Measurements from ENCODE around the gene MCF2L2.
"Not testable (repeated sequence)": the region's sequence is repeated elsewhere in the genome, so short reads cannot be mapped to it uniquely, and the experiment has no call there.

MCF2L2 gene

DNA sequence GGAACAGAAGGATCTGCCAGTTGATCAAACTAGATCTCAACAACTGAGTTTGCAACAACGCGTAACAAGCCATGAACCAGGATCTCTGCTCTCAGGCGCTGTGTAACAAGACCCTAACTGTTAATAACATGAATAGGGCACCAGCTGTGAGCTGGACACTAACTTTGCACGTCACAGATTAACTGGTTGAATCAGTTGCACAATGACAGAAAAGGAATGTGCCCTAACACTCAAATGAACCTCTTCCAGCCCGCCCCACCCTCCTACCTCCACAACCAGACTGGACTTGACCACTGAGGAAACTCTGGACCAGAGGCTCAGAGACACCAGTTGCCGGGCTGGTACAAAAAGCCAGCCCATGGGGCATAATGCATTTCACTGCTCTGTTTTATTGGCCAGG is 34.3 kb downstream of the MCF2L2 start:
- no peak for DNase-seq

DNA sequence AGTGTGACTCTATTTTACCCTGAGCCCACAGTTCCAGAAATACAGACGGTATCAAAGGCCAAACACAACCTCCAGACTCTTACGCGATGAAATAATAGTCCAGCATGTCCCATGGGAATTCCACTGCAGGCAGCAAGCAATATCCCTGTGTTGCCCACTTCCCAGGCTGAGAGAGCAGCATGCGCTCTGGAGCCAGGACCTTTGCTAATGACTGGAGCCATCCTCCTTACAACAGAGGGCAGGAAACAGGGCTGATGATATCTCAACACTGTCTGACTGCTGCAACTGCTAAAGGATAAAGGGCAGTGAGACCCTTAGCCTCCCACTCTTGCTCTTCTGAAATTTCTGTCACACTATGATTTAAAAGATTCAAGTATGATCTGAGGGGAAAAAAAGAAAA is 34.8 kb downstream of the MCF2L2 start:
- no peak for DNase-seq

DNA sequence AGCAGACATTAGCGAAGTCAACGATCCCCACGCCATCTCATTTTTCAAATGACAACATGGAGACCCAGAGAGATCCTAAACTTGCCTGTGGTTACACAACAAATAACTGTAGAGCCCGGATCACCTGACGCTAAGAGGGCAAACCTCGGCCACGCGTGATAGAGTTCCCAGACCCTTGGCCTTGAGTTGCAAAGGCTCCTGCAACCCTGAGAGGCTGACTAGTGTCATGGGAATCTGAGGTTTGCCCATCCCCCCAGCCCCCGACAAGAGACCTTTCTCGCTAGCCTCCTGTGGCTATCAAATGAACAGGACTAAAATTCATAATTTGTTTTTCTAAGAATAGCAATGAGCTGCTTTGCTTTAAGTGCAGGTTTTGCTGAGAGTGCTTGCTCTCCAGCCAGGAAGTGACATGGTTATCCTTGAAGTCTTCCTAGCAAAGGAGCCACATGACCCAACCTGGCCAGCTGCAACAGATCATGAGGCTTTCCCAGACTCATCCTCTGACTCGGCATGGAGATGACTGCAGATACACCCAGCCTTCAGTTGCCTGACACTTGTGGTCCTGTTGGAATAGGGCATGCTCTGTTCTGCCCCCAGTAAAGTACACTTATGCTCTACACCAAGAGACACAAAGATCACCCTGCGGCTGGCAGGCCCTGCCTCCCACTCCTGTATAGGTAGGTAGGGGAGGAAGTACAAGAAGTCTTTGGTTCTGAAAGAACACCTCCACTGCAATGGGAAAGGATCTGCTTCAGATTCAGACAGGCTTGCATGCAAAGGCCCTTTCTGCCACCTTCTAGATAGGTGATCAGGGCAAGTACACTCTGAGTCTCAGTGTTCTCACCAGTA is 36.0 kb downstream of the MCF2L2 start:
- no peak for DNase-seq

DNA sequence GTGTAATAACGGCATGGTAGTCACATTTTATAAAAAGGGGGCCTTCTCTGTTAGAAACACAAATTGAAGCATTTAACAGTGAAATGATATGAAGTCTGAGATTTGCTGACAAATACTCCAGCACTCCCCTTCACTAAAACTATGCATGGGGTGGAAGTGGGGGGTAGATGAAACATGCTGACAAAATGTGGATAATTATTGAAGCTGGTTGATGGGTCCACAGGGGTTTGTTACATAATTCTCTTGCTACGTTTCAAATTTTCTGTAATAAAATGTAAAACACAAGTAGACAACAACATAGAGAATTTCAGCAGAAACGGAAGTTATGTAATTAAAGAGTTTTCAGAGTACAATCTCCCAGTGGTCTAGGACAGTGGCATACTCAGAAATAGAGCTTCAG is 37.0 kb downstream of the MCF2L2 start:
- no peak for DNase-seq

DNA sequence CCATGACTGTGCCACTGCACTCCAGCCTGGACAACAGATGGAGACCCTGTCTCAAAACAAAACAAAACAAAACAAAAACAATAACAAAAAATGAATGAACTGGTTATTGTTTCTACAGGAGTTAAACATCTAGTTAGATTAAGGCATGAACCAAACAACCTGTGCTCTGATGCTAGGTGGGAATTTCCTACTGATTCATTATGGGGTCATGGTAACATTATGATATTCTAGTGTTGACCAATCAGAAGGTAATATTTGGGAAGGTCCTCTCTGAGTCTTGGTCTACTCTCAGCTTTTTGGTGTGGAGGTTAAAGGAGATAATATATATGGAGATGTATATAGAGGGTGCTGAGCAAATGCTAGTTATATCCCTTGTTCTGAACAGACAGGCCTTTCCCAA is 37.6 kb downstream of the MCF2L2 start:
- DNase-seq, result no peak

DNA sequence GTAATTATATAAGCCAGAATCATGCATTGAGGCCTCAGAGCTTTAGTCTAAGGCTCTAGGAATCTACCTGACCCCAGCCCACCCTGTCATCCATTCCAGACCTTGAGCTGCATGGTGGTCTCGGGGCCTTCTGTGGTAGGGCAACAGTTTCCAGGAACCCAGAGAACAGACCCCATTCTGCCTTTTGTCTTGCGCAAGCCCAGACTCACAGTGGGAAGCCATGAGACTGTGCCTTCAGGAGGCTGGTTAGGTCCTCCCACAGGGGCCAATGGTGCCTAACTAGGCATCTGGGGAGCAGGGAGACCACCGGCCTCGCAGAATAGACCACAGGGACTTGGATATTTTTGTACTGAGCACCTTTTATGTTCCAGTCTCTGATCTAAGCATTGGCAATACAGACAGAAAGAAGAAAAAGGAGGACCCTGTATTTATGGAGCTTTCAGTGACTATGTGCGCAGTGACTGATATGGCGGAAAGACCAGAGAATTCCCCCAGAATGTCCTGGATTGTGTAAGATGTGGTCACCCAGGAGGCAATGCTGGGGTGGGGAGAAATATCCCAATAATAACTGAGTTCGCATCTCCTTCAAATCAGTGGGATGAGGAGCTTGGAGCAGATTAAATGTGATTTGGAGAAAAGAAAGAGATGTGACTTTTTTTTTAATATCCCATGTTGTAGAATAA is 40.1 kb downstream of the MCF2L2 start:
- no peak for DNase-seq

DNA sequence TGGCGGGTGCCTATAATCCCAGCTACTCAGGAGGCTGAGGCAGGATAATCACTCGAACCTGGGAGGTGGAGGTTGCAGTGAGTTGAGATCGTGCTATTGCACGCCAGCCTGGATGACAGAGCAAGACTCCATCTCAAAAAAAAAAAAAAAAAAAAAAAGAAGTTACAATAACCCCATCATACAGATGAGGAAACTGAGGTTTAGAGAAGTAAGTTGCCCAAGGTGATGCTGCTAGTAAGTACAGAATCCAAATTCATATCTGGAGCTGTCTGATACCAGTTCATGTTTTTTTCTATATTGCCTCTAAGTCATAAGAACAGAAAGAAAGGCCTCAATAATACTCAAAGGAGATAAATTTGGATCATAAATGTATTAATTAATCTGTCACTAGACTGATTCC is 40.6 kb downstream of the MCF2L2 start:
- DNase-seq, result no peak

DNA sequence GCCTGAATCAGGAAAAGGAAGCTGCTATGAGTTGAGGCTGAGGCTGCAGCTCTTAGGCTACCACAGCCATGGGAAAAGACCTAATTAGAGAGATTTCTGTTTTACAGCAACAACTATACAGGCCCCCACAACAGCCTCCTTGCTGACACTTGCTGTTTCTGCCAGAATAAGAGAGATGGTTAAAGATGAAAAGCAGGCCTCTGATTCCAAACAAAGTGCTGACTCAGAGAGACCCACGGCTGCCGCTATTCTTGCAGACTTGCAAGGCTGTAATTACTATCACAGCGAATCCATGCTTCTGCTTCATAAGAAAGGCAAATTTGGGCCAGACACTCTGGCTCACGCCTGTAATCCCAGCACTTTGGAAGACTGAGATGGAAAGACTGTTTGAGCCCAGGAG is 41.8 kb downstream of the MCF2L2 start:
- DNase-seq, result no peak

DNA sequence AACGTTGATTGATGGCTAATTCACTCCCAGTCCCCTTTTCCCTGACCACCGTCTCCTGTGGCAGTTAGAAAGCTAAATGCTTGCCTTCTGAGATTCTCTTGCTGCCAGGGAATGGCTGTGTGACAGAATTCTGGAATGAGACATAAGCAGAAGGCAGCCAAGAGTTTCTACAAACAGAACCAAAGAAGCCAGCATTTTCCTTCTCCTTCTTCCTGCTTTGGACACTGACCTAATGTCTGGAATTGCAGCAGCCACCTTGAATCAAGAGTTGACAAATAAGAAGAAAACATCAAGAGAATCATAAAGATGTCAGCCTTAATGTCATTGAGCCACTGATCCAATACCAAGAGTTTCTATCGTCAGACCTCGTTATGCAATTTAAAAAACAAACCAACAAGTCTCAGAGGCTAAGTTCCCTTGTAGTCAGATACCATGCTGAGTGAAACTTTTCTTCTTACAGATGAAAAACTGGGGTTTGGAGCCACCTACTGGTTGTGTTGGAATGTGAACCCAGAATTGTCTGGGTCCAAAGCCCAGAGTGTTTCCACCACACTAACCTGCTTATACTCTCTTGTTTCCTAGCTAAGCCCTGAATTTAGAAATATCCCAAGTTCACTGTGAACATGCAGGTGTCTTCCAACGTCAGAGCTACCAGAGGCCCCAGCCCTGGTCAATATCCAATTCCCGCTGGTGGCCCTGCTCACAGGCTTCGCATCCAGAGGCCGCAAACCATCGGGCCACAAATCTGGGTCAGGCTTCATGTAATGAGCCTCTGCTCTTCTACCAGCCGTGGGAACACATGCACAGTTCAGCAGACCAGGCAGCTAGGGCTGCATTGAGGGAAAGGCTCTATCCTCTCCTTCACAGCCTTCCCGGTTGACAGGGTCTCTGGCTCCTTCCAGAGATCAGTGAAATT is 42.5 kb downstream of the MCF2L2 start:
- peak; percentile 65 for DNase-seq

DNA sequence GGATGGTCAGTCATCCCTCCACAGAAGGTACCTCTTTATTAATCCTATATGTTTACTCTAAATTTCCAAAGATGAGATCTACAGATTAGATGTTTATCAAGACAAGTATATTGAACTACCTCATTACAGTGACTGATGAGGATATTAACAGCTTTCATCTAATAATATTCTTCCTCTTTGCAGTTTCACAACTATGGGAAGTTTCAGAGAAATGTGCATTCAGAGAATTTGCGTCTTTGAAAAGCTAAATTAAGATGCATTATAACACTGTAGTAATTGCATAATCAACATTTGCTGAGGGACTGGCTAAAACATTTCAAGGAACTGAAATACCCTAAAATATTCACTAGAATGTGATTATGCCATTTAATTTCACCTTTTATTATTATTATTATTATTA is 46.7 kb downstream of the MCF2L2 start:
- no peak for DNase-seq

DNA sequence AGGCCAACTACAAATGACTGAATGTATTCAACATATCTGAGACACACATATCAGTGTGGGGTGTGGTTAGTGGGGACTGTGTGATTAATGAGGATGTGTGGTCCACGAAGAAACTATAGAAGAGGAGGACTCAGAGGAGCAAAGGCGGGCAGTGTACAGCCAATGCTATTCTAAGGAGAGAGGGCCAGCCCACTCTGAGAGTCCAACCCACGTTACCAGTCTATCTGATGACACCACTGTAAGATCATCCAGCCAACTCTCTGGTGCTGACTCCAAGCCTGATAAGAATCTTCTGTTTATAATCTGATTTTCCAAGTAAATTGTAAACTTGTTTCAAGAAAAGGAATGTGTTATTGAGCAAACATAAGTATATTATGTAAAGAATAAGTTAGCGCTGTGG is 47.2 kb downstream of the MCF2L2 start:
- DNase-seq, result no peak

DNA sequence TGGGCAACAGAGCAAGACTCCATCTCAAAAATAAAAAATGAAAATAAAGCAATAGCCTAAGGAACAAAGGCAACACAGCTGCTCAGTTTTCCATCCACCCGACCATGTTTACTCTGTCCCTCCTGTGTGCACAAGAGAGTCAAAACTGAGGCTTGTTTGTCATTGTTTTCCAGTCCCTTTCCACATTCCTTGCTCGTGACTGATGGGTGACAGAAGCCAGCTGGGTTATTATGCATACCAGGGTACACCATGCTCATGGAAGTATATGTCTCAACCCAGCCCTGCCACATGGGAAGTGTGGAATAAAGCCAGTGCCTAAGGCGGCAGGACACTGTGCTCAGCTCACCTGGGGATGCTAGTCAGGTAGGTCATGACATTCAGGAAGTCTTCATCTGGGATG is 49.5 kb downstream of the MCF2L2 start:
- no peak for DNase-seq

DNA sequence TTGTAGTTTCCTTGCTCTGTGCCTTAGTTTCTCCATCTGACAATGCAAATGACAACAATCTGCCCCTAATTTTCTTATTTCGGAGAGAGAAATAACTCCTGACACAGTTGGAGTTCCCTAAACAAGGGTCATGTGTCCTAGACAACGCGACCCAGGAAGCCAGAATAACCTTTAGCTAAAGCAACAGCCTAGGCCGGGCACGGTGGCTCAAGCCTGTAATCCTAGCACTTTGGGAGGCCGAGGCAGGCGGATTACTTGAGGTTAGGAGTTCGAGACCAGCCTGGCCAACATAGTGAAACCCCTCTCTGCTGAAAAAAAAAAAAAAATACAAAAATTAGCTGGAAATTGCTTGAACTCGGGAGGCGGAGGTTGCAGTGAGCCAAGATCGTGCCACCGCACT is 49.9 kb downstream of the MCF2L2 start:
- DNase-seq, result no peak

DNA sequence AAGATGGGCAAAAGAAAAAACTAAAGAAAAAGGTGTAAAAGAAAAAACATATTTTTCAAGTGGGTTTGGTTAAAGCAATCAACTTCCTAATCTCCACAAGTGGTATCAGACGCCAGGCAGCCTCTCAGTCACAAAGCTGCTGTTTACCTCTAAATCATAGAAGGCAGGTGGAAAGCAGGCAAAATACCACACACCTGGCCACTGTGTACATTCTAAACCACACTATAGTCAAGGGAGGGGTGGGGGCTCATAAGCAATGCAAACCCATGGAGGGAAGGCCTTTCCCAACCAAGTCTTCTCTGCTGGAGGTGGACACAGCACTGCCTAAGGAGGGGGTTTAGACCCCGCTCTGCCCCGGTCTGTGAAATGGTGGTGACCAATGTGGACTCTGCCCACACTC is 50.4 kb downstream of the MCF2L2 start:
- no peak for DNase-seq

DNA sequence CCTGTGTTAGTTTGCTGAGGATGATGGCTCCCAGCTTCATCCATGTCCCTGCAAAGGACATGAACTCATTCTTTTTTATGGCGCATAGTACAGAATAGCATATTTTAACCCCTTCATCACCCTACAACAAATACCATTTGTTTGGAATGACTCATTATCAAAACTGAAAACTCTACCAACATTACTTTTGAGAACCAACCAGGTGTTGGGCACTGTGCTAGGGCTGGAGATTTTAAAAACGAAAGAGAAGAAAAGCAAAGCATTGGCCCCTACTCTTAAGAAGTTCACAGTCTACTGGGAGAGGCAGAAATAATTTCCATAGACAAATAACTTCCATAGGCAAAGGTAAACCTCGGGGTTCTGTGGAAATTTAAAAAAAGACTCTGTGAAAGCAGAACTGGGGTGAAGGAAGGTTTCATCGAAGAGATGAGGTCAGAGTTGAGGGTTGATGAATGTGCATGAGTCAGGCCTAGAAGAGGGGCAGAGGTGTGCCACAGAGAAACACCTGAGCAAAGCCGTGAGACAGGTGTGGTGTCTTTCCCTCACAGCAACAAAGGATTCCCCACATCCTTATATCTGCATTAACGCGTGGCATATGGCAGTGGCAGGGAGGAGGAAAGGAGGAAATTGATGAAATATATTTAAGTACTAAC is 51.0 kb downstream of the MCF2L2 start:
- no peak for DNase-seq

DNA sequence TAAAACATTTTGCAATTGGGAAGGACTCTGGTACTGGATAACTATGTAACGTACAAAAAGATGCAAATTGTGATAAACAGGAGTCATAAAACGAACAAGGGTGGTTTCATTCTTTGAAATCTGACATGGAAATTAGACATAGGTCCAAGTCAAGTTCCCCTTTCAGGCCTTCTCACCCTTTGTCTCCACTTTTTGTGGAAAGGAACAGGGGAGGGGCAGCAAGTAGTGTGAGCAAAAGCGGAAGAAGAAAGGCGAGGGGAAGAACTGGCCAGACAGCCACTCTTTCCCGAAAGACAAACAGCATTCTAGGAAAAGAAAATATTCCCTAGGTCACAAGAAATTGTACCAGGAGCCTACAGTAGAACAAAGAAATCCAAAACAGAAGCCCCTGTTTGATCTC is 52.6 kb downstream of the MCF2L2 start:
- DNase-seq, result no peak

DNA sequence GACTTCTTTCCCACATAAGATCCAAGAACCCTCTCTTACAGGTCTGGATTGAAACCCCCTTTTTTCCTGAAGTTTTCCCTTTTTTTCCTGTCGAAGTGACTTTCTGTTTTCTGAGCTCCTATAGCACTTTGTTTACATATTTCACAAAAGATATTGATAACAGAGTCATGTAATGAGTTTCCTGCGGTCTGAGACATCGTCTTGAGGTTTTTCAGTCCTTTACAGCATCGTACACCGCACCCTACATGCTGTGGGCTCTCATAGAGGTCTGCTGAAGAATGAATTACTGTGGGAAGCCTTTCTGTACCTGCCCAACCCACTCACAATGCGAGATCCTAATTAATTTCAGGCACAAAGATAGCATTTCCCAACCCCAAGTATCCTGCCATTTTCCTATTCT is 53.1 kb downstream of the MCF2L2 start:
- no peak for DNase-seq

DNA sequence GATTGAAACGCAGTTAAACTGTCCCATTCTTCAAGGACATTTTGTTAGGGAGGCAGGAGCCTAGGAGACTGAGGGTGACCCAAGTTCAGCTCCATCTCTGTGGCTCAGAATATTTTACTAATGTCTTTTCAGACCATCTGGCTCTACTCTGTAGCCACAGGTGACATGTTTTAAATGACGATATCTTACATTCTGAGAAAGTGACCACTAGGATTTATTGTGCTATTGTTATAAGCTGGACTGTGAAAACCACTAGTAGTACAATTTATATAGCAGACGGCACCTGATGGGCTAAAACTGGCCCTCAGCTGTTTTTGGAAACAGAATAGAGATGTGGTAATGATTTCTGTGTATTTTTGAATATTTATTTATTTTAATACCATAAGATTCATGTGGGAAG is 55.5 kb downstream of the MCF2L2 start:
- no peak for DNase-seq

DNA sequence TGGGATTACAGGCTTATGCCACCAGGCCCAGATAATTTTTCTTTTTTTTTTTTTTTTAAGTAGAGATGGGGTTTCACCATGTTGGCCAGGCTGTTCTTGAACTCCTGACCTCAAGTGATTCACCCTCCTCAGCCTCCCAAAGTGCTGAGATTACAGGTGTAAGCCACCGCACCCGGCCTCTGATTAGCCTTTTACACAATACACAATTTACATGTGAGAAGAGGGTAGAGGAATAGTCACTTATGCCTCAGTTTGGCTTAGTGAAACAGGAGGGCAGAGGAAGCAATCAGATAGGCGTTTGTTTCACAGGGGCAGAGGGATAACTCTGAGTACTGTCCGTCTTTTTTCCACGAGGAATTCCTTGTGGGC is 56.8 kb downstream of the MCF2L2 start:
- not testable (repeated sequence) for DNase-seq

DNA sequence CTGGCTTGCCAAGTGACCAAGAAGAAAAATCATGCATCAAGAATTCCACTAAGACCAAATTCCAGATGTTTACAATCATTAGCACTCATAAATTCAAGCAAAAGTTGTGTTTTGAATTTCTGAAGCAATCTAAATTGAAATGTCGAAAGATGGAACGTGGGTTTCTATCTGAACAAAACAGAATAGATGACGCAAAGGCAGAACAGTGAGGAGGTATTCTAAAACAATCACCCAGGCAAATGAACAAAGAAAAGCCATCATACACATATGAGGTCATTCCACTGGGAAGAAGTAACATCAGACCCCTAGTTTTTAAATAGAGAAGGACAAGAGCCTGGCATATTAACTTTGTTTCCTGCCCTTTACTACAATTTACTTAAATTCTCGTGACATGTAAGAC is 58.0 kb downstream of the MCF2L2 start:
- DNase-seq, result no peak

DNA sequence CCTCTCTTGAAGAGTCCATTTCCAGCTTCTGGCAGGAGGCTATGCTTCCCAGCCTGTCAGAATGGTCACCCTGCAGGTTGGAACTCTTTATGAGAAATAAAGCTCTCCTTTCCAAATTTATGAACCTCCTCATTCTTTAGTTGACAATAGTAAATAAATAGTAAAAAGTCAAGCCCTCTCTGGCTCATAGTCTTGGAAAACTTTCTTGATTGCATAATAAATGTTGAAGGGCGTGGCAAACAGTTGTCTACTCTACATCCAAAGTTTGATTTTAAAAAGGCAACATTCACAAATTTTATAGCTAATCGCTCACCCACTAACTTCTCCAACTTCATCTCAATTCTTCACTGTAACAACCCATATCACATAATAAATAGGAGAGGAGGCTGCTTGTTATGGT is 58.8 kb downstream of the MCF2L2 start:
- no peak for DNase-seq

DNA sequence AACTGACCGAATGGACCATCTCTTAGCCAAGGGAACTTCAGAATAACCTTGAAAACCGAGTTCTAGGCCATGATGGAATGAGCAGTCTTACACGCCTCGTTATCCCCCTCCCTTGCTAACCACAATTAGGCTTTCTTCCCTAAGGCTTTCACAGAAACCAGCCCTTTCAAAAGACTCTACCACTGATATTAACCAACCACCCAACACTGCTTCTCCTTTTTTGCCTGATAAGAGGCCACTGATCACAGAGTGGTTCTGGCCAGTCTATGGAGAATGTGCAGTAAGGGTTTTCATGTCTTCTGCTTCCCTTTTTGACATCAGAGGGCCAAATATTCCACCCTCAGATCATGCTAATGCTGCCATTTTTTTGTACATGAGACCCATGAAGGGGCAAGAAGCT is 59.3 kb downstream of the MCF2L2 start:
- DNase-seq, result no peak

DNA sequence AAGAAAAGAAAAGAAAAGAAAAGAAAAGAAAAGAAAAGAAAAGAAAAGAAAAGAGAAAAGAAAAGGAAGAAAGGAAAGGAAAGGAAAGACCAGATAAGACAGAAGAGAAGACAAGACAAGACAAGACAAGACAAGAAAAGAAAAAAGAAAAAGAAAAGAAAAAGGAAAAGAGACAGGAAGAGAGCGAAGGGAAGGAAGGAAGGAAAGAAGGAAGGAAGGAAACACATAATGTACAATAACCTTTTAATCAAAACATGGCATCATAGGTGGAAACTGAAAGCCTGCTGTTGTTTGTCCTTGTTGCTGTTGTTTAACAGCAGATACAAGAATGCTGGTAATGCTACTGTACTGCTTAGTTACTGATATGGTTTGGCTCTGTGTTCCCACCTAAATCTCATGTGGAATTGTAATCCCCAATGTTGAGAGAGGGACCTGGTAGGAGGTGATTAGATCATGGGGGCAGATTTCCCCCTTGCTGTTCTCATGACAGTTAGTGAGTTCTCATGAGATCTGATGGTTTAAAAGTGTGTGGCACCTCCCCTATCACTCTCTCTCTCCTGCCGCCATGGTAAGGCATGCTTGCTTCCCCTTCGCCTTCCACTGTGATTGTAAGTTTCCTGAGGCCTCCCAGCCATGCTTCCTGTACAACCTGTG is 67.3 kb downstream of the MCF2L2 start:
- no peak for DNase-seq
